Posterior cingulate gyrus (tissue), 11 donors: ENCODE data around the gene TSGA10.
"Not testable (repeated sequence)": the region's sequence is repeated elsewhere in the genome, so short reads cannot be mapped to it uniquely, and the experiment has no call there.

Experiments used
- DNase-seq, 10 donors: peaks; one replicate each; pipeline versions ENCODE4 v3.0.0 to v3.0.0-alpha.2; 2020 to 2021; ENCODE audit warnings: mixed read lengths in 3 of 10
- intact Hi-C: fragments of 100-400 bp; cut with DNase I; formaldehyde crosslinking; loops from one replicate; pipeline ENCODE4 v1.15.1; 2023

Gene TSGA10

DNA sequence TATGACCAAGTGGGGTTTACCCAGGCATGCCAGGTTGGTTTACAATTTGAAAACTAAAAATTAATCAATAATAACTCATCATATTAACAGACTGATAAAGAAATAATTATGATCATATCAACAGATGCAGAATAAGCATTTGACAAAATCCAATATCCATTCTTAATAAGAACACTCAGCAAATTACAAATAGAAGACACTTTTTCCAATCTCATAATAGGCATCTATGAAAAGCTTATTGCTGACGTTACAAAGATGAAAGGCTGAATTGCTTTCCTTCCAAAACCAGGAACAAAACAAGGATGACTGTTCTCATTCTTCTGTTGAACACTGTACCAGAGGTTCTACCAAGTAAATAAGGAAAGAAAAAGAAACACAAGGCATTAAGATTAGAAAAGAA lies 68.4 kb downstream of the TSGA10 start:
- intact Hi-C loops, result loop anchor here (10.0 kb wide), 1 partner anchor 398 kb away; no protein-coding TSS in a partner anchor
- no peak for DNase-seq

- DNase-seq, result no peak
- intact Hi-C loops, result loop anchor here (10.0 kb wide), 1 partner anchor 399 kb away; no protein-coding TSS in a partner anchor
Measured at GRCh38 chr2:99085421-99085820, 69.3 kb downstream of the TSGA10 start.

DNA sequence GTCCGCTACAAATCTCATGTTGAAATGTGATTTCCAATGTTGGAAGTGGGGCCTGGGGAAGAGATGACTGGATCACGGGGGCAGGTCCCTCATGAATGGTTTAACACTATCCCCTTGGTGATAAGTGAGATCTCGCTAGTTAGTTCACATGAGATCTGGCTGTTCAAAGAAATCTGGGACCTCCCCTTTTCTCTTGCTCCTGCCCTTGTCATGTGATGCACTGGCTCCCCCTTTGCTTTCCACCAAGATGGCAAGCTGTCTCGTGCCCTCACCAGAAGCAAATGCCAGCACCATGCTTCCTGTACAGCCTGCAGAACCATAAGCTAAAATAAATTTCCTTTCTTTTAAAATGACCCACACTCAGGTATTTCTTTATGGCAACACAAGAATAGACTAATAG lies 70.5 kb downstream of the TSGA10 start:
- intact Hi-C loops, result loop anchor here (10.0 kb wide), 1 partner anchor 401 kb away; no protein-coding TSS in a partner anchor
- peak in 1 of 10 donors; percentile 54 for DNase-seq

DNA sequence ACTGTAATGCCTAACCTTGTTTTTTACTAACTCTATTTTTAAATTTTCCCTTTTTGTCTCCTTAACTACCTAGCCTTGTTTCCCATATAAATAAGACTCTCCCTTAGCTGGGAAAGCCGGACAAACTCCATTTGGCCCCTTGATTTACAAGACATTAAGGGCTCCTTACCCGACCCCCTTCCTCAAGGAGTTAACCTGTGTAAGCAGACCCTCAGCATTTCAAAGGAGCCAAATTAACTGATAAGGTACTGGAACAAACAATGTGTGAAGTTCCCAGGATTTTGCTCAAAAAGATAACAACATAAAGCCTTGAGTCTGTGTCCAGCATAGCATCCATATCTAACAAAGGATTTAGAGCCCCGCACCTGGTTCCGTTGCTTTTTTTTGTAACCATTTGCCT lies 72.9 kb downstream of the TSGA10 start:
- intact Hi-C loops, result loop anchor here (10.0 kb wide), 1 partner anchor 403 kb away; no protein-coding TSS in a partner anchor
- DNase-seq, result no peak

GRCh38 chr2:99079226-99079625 lies 75.5 kb downstream of the TSGA10 start:
- no peak for DNase-seq
- intact Hi-C loops, result no loop called here

DNA sequence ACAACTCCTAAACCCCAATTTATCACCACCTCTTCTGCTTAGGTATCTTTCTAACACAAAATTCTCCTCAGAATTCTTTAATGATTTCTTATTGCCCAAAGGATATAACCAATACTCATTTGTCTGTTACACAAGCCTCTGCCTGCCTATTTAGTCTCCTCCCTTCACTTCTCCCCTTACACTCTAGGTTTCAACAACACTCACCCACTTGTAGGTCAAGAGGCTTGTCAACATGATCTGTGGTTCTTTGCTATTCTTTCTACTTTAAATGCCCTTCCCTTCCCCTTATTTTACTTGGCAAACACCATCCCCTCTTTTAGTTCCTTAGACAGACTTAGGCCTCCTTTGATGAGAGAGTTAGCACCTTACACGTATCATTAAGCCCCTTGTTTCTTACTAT lies 82.2 kb downstream of the TSGA10 start:
- no peak for DNase-seq
- intact Hi-C loops, result no loop called here

DNA sequence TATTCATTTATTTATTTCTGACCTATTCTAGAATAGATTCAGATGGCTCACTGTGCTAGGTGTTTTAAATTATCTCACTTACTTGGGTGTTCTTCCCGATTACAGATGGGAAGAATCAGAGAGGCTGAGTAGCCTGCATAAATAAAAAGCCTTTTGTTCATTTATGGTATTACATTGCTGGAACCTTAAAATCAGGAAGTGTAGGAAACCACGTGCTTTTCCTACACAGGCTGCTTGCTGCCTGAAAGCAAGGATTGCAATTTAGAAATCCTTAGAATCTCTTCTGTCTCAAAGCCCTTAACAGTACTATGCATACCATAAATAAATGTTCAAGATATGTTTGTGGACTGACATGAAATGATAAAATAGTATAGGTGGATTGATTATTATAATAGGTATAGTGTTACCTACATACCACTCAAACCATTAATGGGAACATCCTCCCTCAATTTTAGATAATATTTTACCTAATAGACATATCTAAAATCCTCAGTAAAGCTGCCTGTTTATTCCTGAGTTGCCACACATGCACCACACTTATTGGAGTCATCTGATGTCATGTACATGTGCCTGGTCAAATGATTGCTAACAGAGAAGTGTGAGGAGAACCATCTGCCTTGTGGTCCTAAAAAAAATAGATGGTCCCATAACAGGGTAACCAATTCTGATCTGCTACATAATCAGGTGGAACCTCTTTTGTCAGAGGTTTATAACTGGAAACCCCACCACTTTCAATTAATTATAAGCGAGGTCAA lies 86.7 kb downstream of the TSGA10 start:
- no peak for DNase-seq
- intact Hi-C loops, result loop anchor here (10.0 kb wide), 1 partner anchor 223 kb away; no protein-coding TSS in a partner anchor

DNA sequence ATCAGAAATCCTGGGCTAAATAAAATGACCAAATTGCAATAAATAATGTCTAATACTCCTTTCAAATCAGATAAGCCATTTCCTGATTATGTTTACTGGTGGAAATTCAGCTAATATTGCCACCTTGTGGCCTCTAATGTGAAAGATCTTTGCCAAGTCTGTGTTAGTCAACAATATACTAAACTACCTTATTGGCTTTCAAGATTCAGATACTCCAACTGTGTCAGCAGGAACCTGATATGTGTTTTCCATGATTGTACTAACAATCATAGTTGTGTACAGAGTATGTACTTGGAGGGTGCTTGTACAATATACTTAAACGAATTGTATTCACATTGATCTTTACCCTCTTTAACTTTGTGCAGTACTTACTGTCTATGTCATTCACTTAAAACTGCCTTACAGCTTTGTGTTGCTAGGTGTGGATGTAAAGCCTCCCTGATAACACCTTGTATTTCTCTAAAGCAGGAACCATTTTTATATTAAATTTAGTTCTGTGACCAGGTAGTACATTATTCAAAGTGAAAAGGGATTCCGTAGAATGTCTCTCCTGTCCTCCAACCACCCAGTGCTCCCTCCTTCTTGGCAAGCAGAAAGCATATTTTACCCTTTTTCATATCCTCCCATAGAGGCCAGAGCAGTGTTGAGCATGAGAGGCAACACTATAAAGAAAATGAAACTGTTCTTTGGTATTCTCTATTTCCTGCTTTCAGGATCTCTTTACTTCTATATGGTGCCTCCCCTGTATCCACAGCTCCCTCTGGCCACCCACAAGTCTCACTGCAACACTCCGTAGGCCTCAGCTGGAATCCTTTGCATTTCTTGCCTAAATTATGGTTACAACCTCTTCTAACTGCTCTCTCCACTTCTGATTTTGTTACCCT lies 88.4 kb downstream of the TSGA10 start:
- peak in 3 of 10 donors; percentile 9 to 55 (median 13) for DNase-seq
- intact Hi-C loops, result loop anchor here (10.0 kb wide), 1 partner anchor 222 kb away; no protein-coding TSS in a partner anchor

- intact Hi-C loops, result not testable (repeated sequence)
Measured at GRCh38 chr2:99049187-99049586, 105.6 kb downstream of the TSGA10 start.

DNA sequence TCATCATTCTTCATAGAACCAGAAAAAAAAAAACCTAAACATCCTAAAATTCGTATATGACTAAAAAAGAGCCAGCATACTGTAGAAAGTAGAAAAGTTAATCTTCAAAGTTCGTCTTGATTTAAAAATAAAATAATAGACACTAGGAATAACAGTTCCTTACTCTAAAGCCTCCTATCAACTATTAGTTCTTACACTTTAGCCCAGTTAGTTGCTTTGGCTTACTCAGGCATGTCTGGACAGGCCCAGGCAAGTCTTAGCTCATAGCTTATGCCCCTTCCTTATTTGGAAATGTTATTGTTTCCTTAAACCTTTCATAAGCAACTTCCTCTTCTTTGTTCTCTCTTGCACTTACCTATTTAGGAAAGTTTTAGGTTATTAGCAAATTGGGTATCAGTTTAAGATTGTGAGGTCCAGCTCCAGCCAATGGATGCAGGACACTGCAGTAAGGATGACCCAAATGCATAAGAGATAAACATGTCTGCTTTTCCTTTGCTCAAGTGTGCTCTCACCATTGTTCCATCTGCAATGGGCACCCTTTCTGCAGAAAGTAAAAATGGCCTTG lies 113.9 kb downstream of the TSGA10 start:
- intact Hi-C loops, DNase-seq: not testable (repeated sequence)

More at GRCh38 chr2:99049187-99049586, 105.6 kb downstream of the TSGA10 start:
- not testable (repeated sequence) for DNase-seq

- no peak for DNase-seq
- intact Hi-C loops, result no loop called here
Measured at GRCh38 chr2:99035920-99036319, 118.8 kb downstream of the TSGA10 start.

GRCh38 chr2:99032786-99033185 lies 122.0 kb downstream of the TSGA10 start:
- intact Hi-C loops, result no loop called here
- DNase-seq, result no peak

- intact Hi-C loops, result no loop called here
- DNase-seq, result no peak
Measured at GRCh38 chr2:99032001-99032400, 122.7 kb downstream of the TSGA10 start.

DNA sequence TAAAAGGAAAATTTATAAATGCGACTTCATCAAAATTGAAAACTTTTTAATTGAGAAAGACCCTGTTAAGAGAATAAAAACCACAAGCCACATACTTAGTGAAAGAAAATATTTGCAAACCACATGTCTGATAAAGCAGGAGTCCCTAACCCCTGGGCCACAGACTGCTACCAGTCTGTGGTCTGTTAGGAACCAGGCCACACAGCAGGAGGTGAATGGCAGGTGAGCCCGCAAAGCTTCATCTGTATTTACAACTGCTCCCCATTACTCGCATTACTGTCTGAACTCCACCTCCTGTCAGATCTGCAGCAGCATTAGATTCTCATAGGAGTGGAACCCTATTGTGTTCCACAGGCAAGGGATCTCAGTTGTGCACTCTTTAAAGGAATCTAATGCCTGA lies 123.3 kb downstream of the TSGA10 start:
- intact Hi-C loops, result no loop called here
- no peak for DNase-seq

GRCh38 chr2:99028558-99028957 lies 126.2 kb downstream of the TSGA10 start:
- intact Hi-C loops, result no loop called here
- DNase-seq, result no peak

- intact Hi-C loops, result no loop called here
Measured at GRCh38 chr2:99027856-99028255, 126.9 kb downstream of the TSGA10 start.

GRCh38 chr2:99000708-99001107 lies 154.0 kb downstream of the TSGA10 start:
- intact Hi-C loops, result no loop called here
- DNase-seq, result no peak

More at GRCh38 chr2:99027856-99028255, 126.9 kb downstream of the TSGA10 start:
- no peak for DNase-seq

- peak in 2 of 10 donors; percentile 49 to 71 for DNase-seq
- intact Hi-C loops, result not testable (repeated sequence)
Measured at GRCh38 chr2:98988695-98989094, 166.0 kb downstream of the TSGA10 start.

DNA sequence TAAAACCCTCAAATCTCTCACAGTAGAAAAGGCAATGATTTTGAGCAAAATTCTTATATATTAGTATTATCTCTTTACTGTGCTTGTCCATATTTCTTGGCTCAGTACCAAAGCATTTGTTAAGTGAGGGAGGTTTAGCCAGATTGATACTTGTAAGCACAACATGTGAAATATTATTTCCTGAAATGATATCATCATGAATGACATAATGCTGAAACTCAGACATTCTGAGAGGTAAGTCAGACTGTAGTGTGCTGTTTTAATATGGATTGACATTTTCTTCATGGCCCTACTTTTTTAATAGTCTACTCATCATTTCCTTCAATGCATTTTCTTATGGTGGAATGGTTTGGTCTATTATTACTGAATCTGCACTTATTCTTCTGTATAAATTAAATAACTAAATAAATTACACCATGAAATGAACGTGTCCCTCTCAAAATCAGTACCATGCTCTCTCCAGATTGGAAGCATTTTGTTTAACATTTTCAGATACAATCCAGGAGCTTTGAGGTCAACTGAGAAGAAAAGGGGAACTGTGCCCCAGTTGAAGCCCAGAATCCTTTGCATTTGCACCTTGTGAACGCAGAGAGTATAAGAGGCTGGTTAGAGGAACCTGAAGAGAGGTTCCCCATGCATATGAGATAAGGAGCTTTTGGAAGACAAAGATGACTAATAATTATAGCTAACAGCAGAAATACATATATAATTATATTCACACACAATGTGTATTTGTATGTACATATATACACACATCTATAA lies 168.7 kb downstream of the TSGA10 start:
- intact Hi-C loops, result no loop called here
- DNase-seq, result no peak

GRCh38 chr2:98975611-98976010 lies 179.1 kb downstream of the TSGA10 start:
- intact Hi-C loops, result no loop called here
- DNase-seq, result no peak
